H1 (cell line): Measurements from ENCODE around the gene SLC39A11. TPM values are rescaled to one million over a fixed set of nuclear protein-coding genes. Genes with fewer than 3 reads are reported as not detected.

Experiments
- GTF2F1 ChIP-seq: IDR thresholded peaks from 2 replicates; pipeline ENCODE4 v1.6.1; 2012; ENCODE audit warnings: low read depth, low read length, improper control_type of control experiment, borderline replicate concordance
- JUND ChIP-seq: IDR thresholded peaks from 2 replicates; pipeline ENCODE4 v1.6.1; 2011; ENCODE audit warnings: mild to moderate bottlenecking, improper control_type of control experiment, low read length
- NRF1 ChIP-seq: IDR thresholded peaks from 2 replicates; pipeline ENCODE4 v1.6.1; 2011; ENCODE audit warnings: mild to moderate bottlenecking, low read depth, low read length, improper control_type of control experiment
- PHF8 ChIP-seq: fragments of 200-600 bp; sonication (generic); conservative IDR thresholded peaks from 2 replicates; pipeline ENCODE4 v1.7.1; 2012; ENCODE audit warnings: low read depth, mild to moderate bottlenecking, inconsistent platforms, low read length, moderate library complexity
- SP1 ChIP-seq: IDR thresholded peaks from 2 replicates; pipeline ENCODE4 v1.6.1; 2011; ENCODE audit warnings: low read depth, low read length
- SP4 ChIP-seq: IDR thresholded peaks from 2 replicates; pipeline ENCODE4 v1.6.1; 2012; ENCODE audit warnings: low read length, inconsistent platforms
- polyA plus RNA-seq, 7 experiments: library from polyadenylated mRNA; depleted of rRNA in 3 of 7; stranded (reverse) in 5 of 7; unstranded in 2 of 7; fragments of >200 nt in 5 of 7; fragments of 200-250 nt in 2 of 7; gene quantifications; 1 replicate in 5 of 7; 2 replicates in 1 of 7; 4 replicates in 1 of 7; pipeline versions ENCODE4 v1.2.1 to v1.2.3, GENCODE V29; 2011 to 2013; ENCODE audit warnings: missing spikeins in 2 of 7, mixed read lengths in 2 of 7
- total RNA-seq: library from RNA; stranded (reverse); fragmentation: NEBNext Ultra II Directional; extraction: Animal tissue kit (Norgen Biotek cat#: 25700); gene quantifications from 2 replicates; pipeline ENCODE4 v1.2.1, GENCODE V29; 2021
- TF ChIP-seq, protein P1 (sequence below): IDR thresholded peaks from 2 replicates; pipeline ENCODE4 v1.6.1; 2012; ENCODE audit warnings: inconsistent platforms

SLC39A11 gene
- total and polyA plus RNA-seq, 2 of the 8 experiments (the other 6 are each of a cell fraction or from before 2014, with no cell fraction given) = 12.2 to 19.6 TPM

DNA sequence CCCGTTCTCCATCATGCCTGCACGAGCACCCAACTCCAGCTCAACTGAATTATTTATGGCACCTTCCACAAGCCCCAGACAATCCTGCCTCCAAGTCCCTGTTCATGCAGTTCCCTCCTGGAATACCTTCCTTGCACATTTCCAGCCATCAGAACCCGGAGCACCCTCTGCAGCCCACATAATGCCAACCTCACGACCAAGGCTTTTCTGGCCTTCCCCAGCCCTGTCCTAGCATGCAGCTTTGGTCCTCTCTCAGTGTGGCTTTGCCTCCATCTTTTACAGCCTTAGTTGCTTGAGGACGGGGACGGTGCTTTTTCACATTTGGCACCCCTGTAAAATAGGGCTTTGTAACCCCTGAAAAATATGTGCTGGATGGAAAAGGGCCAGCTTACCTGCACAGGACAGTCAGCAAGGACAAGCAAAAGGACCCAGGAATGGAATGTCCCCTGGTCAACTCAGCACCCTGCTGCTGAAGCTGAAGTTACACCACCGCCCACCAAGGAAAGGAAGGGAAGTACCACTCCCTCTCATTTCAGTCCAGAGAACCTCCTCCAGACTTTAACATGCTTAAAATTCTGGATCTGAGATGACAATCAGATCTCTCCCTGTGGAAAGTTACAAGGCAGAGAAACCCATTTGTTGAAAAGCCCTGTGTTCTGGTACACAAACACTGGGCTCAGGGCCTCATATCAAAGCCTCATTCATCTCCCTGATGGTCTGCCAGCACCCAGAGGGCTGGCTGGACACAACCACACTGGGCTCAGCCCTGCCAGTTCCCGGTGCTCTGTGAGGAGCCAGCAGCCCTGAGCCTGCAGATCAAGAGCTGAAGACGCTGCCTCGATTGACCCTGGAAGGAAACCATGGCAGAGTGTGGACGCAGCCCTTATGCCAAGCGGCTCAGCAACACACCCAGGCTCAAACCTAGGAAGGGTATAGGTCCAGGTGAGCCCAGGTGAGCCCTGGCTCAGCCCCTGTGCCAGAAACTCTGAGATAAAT lies 2.9 kb downstream of the SLC39A11 start (continued):
- TF ChIP-seq JUND (no peak), NRF1 (no peak), SP4 (no peak), PHF8 (no peak), SP1 (no peak), GTF2F1 (no peak)
- TF ChIP-seq, protein P1, sequence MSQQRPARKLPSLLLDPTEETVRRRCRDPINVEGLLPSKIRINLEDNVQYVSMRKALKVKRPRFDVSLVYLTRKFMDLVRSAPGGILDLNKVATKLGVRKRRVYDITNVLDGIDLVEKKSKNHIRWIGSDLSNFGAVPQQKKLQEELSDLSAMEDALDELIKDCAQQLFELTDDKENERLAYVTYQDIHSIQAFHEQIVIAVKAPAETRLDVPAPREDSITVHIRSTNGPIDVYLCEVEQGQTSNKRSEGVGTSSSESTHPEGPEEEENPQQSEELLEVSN = no peak
